Naive B cell (primary cell): Measurements from ENCODE around the gene TMEM17. TPM values are rescaled to one million over a fixed set of nuclear protein-coding genes. Genes with fewer than 3 reads are reported as not detected.
"Not testable (repeated sequence)": the region's sequence is repeated elsewhere in the genome, so short reads cannot be mapped to it uniquely, and the experiment has no call there.

Source experiments
- ATAC-seq, 2 donors: fragments of 150-1000 bp; cut with Tn5 transposase; 2 replicates each; pipeline ENCODE4 v1.10.0; 2021; ENCODE audit warnings: low read depth in 2 of 2, mild to moderate bottlenecking in 2 of 2, moderate library complexity in 2 of 2
- DNase-seq: peaks from one replicate; pipeline ENCODE4 v3.0.0; 2022
- H3K27ac Mint-ChIP-seq, 6 donors: one replicate each; pipeline ENCODE4 v1.8.0; 2020 to 2022; ENCODE audit warnings: mild to moderate bottlenecking in 6 of 6, mixed read lengths in 6 of 6, moderate library complexity in 5 of 6, inconsistent platforms in 2 of 6
- H3K27me3 Mint-ChIP-seq, 3 donors: one replicate each; pipeline ENCODE4 v1.8.0; 2021 to 2022; ENCODE audit warnings: mixed read lengths in 3 of 3, mild to moderate bottlenecking in 1 of 3
- H3K36me3 Mint-ChIP-seq, 2 donors: one replicate each; pipeline ENCODE4 v1.8.0; 2020 to 2022; ENCODE audit warnings: mixed read lengths in 2 of 2, inconsistent platforms in 1 of 2, mild to moderate bottlenecking in 1 of 2
- H3K4me1 Mint-ChIP-seq, 3 donors: one replicate each; pipeline ENCODE4 v1.8.0; 2020 to 2022; ENCODE audit warnings: mixed read lengths in 3 of 3, inconsistent platforms in 1 of 3, mild to moderate bottlenecking in 1 of 3, moderate library complexity in 1 of 3
- H3K4me3 Mint-ChIP-seq, 8 donors: one replicate each; pipeline ENCODE4 v1.8.0; 2020 to 2022; ENCODE audit warnings: mild to moderate bottlenecking in 8 of 8, mixed read lengths in 8 of 8, moderate library complexity in 8 of 8, inconsistent platforms in 2 of 8
- H3K9me3 Mint-ChIP-seq, 7 donors: one replicate each; pipeline ENCODE4 v1.8.0; 2020 to 2022; ENCODE audit warnings: mixed read lengths in 7 of 7, mild to moderate bottlenecking in 5 of 7, inconsistent platforms in 2 of 7, moderate library complexity in 1 of 7
- polyA plus RNA-seq, 6 donors: library from polyadenylated mRNA; unstranded; fragments of 300-500 nt; fragmentation: Illumina TruSeq; gene quantifications; one replicate each; pipeline ENCODE4 v1.2.3, GENCODE V29; 2021; ENCODE audit warnings: low read depth in 6 of 6

The TMEM17 gene
- polyA plus RNA-seq, 6 donors from 2014 or later = not detected

GRCh38 chr2:62529758-62530157 lies 23.8 kb upstream of the TMEM17 start:
- ATAC-seq (no peak), DNase-seq (no peak)
- Mint-ChIP-seq H3K4me3 (no peak overlapping the region), H3K27me3 (peaks cover 12 to 22% (median 16%) of the 10 kb centered on the region in 3 donors), H3K9me3 (peaks cover 6 to 29% (median 18%) of the 10 kb centered on the region in 7 donors), H3K27ac (no peak overlapping the region), H3K36me3 (peaks cover 0 to 24% of the 10 kb centered on the region in 2 donors), H3K4me1 (no peaks in the 10 kb centered on the region)

GRCh38 chr2:62527478-62528210 lies 21.6 kb upstream of the TMEM17 start:
- no peak overlapping the region for H3K4me3 Mint-ChIP-seq
- H3K4me1 Mint-ChIP-seq = no peaks in the 10 kb centered on the region
- H3K9me3 Mint-ChIP-seq = peaks cover 2 to 23% (median 9%) of the 10 kb centered on the region in 7 donors
- H3K27ac Mint-ChIP-seq = no peak overlapping the region
- peaks cover 12 to 21% (median 16%) of the 10 kb centered on the region in 3 donors for H3K27me3 Mint-ChIP-seq
- DNase-seq = no peak
- peaks cover 0 to 19% of the 10 kb centered on the region in 2 donors for H3K36me3 Mint-ChIP-seq
- ATAC-seq = no peak

GRCh38 chr2:62526531-62527381 lies 20.8 kb upstream of the TMEM17 start:
- H3K9me3 Mint-ChIP-seq = peaks cover 4 to 22% (median 8%) of the 10 kb centered on the region in 7 donors
- ATAC-seq (no peak), DNase-seq (no peak)
- peaks cover 0 to 12% of the 10 kb centered on the region in 2 donors for H3K36me3 Mint-ChIP-seq
- no peak overlapping the region for H3K27ac Mint-ChIP-seq
- no peaks in the 10 kb centered on the region for H3K4me1 Mint-ChIP-seq
- H3K27me3 Mint-ChIP-seq = peaks cover 5 to 14% (median 7%) of the 10 kb centered on the region in 3 donors
- no peak overlapping the region for H3K4me3 Mint-ChIP-seq

- H3K27me3 Mint-ChIP-seq = peaks cover 5 to 14% (median 7%) of the 10 kb centered on the region in 3 donors
- DNase-seq (no peak), ATAC-seq (no peak)
- no peak overlapping the region for H3K4me3 Mint-ChIP-seq
- peaks cover 0 to 12% of the 10 kb centered on the region in 2 donors for H3K36me3 Mint-ChIP-seq
- no peaks in the 10 kb centered on the region for H3K4me1 Mint-ChIP-seq
- H3K27ac Mint-ChIP-seq = no peak overlapping the region
- peaks cover 4 to 22% (median 8%) of the 10 kb centered on the region in 7 donors for H3K9me3 Mint-ChIP-seq
These were observed 19.7 kb upstream of the TMEM17 start for GRCh38 chr2:62525549-62526269.

- ATAC-seq = no peak
- Mint-ChIP-seq H3K4me3 (peak overlapping the region in 1 of 8 donors; percentile 2), H3K4me1 (no peaks in the 10 kb centered on the region), H3K36me3 (peaks cover 0 to 12% of the 10 kb centered on the region in 2 donors), H3K9me3 (peaks cover 4 to 22% (median 8%) of the 10 kb centered on the region in 7 donors), H3K27me3 (peaks cover 0 to 14% (median 7%) of the 10 kb centered on the region in 3 donors), H3K27ac (no peak overlapping the region)
- DNase-seq = no peak
These were observed 18.4 kb upstream of the TMEM17 start for GRCh38 chr2:62524293-62524941.

GRCh38 chr2:62521061-62521460 lies 15.1 kb upstream of the TMEM17 start:
- not testable (repeated sequence) for ATAC-seq, H3K4me1 Mint-ChIP-seq, DNase-seq, H3K27ac Mint-ChIP-seq
- H3K9me3 Mint-ChIP-seq = peaks cover 5 to 28% (median 19%) of the 10 kb centered on the region in 7 donors
- H3K36me3 Mint-ChIP-seq = peaks cover 0 to 12% of the 10 kb centered on the region in 2 donors
- H3K27me3 Mint-ChIP-seq = peaks cover 5 to 12% (median 7%) of the 10 kb centered on the region in 3 donors
- H3K4me3 Mint-ChIP-seq = peak overlapping the region in 1 of 8 donors; percentile 3

- Mint-ChIP-seq H3K9me3 (peaks cover 0 to 10% (median 5%) of the 10 kb centered on the region in 7 donors), H3K4me1 (peaks cover 0 to 1% (median 0%) of the 10 kb centered on the region in 3 donors), H3K36me3 (no peaks in the 10 kb centered on the region), H3K27ac (no peak overlapping the region), H3K4me3 (no peak overlapping the region), H3K27me3 (peaks cover 10 to 18% (median 10%) of the 10 kb centered on the region in 3 donors)
- no peak for DNase-seq
- no peak for ATAC-seq
These were observed 6.4 kb upstream of the TMEM17 start for GRCh38 chr2:62512384-62512783.

- Mint-ChIP-seq H3K9me3 (peaks cover 0 to 4% (median 1%) of the 10 kb centered on the region in 7 donors), H3K27ac (no peak overlapping the region), H3K4me1 (peaks cover 0 to 2% (median under 1%) of the 10 kb centered on the region in 3 donors), H3K36me3 (no peaks in the 10 kb centered on the region), H3K27me3 (peaks cover 10 to 20% (median 10%) of the 10 kb centered on the region in 3 donors), H3K4me3 (no peak overlapping the region)
- no peak for DNase-seq
- ATAC-seq = no peak
These were observed 5.6 kb upstream of the TMEM17 start for GRCh38 chr2:62511636-62512035.

GRCh38 chr2:62506421-62506750 lies 391 bp upstream of the TMEM17 start:
- ATAC-seq (peak; percentile 6 to 11), DNase-seq (no peak)
- Mint-ChIP-seq H3K27me3 (peaks cover 6 to 23% (median 17%) of the 10 kb centered on the region in 3 donors), H3K27ac (peak overlapping the region in 2 of 6 donors; percentile 7 to 70), H3K4me1 (peaks cover 7 to 8% (median 8%) of the 10 kb centered on the region in 3 donors), H3K9me3 (peaks cover 0 to 2% (median 0%) of the 10 kb centered on the region in 7 donors), H3K36me3 (no peaks in the 10 kb centered on the region), H3K4me3 (peak overlapping the region; percentile 75 to 89 (median 82))

GRCh38 chr2:62505109-62505749 lies 766 bp downstream of the TMEM17 start:
- Mint-ChIP-seq H3K27ac (no peak overlapping the region), H3K36me3 (no peaks in the 10 kb centered on the region), H3K4me3 (peak overlapping the region; percentile 75 to 89 (median 83)), H3K27me3 (peaks cover 6 to 23% (median 17%) of the 10 kb centered on the region in 3 donors), H3K4me1 (peaks cover 7 to 8% (median 8%) of the 10 kb centered on the region in 3 donors), H3K9me3 (peaks cover 0 to 2% (median 0%) of the 10 kb centered on the region in 7 donors)
- DNase-seq (no peak), ATAC-seq (no peak)

- H3K27me3 Mint-ChIP-seq = peaks cover 6 to 23% (median 17%) of the 10 kb centered on the region in 3 donors
- no peaks in the 10 kb centered on the region for H3K36me3 Mint-ChIP-seq
- peaks cover 0 to 2% (median 0%) of the 10 kb centered on the region in 7 donors for H3K9me3 Mint-ChIP-seq
- H3K4me1 Mint-ChIP-seq = peaks cover 7 to 8% (median 8%) of the 10 kb centered on the region in 3 donors
- H3K4me3 Mint-ChIP-seq = peak overlapping the region in 5 of 8 donors; percentile 75 to 89 (median 83)
- H3K27ac Mint-ChIP-seq = no peak overlapping the region
- ATAC-seq (no peak), DNase-seq (no peak)
These were observed 1.3 kb downstream of the TMEM17 start for GRCh38 chr2:62504657-62505056.

- DNase-seq (no peak), ATAC-seq (no peak)
- H3K27ac Mint-ChIP-seq = no peak overlapping the region
- peaks cover 0 to 2% (median 0%) of the 10 kb centered on the region in 7 donors for H3K9me3 Mint-ChIP-seq
- no peaks in the 10 kb centered on the region for H3K36me3 Mint-ChIP-seq
- peaks cover 7 to 8% (median 8%) of the 10 kb centered on the region in 3 donors for H3K4me1 Mint-ChIP-seq
- H3K27me3 Mint-ChIP-seq = peaks cover 0 to 9% (median 7%) of the 10 kb centered on the region in 3 donors
- H3K4me3 Mint-ChIP-seq = no peak overlapping the region
These were observed 4.0 kb downstream of the TMEM17 start for GRCh38 chr2:62501794-62502500.
